Stomach (tissue), 9 donors: Measurements from ENCODE around the gene ELAVL2. TPM values are rescaled to one million over a fixed set of nuclear protein-coding genes. Genes with fewer than 3 reads are reported as not detected.

Source experiments
- DNase-seq, 2 donors: peaks; one replicate each; pipeline versions ENCODE4 v3.0.0 to v3.0.0-alpha.2; 2013 to 2019
- H3K27ac ChIP-seq, 5 donors: fragments of 200-600 bp in 4 of 5; sonication (generic) in 4 of 5; one replicate each; pipeline ENCODE4 v1.5.1; 2013 to 2019; ENCODE audit warnings: mild to moderate bottlenecking in 1 of 5, moderate library complexity in 1 of 5
- H3K27me3 ChIP-seq, 3 donors: fragments of 200-600 bp; sonication (generic); one replicate each; pipeline ENCODE4 v1.5.1; 2017 to 2019; ENCODE audit warnings: mixed run types in 1 of 3
- H3K36me3 ChIP-seq, 4 donors: fragments of 200-600 bp; sonication (generic); 1 replicate in 3 of 4; 2 replicates in 1 of 4; pipeline ENCODE4 v1.5.1; 2016 to 2019
- H3K4me1 ChIP-seq, 4 donors: fragments of 200-600 bp; sonication (generic); one replicate each; pipeline ENCODE4 v1.5.1; 2016 to 2019
- H3K4me3 ChIP-seq, 4 donors: fragments of 200-600 bp; sonication (generic) in 3 of 4; one replicate each; pipeline ENCODE4 v1.5.1; 2016 to 2019; ENCODE audit warnings: mild to moderate bottlenecking in 1 of 4
- H3K9me3 ChIP-seq, 4 donors: fragments of 200-600 bp; sonication (generic); one replicate each; pipeline ENCODE4 v1.5.1; 2016 to 2019
- CTCF ChIP-seq, 7 experiments: fragments of 450-650 bp in 4 of 7; fragments of 200-600 bp in 3 of 7; sonication (generic) in 3 of 7; IDR thresholded peaks; one replicate each; pipeline ENCODE4 v1.5.1; 2016 to 2019; ENCODE audit warnings: antibody characterized with exemption in 7 of 7, control low read depth in 2 of 7, mild to moderate bottlenecking in 1 of 7
- EP300 ChIP-seq: sonication (generic); formaldehyde crosslinking; IDR thresholded peaks from one replicate; pipeline ENCODE4 v1.6.1; 2017; ENCODE audit warnings: antibody characterized with exemption
- POLR2A ChIP-seq, 4 donors: fragments of 450-650 bp; IDR thresholded peaks; one replicate each; pipeline ENCODE4 v1.6.1; 2016; ENCODE audit warnings: antibody characterized with exemption in 4 of 4, control low read depth in 2 of 4, mild to moderate bottlenecking in 1 of 4, moderate library complexity in 1 of 4
- POLR2AphosphoS5 ChIP-seq, 3 donors: sonication (generic); formaldehyde crosslinking; IDR thresholded peaks; one replicate each; pipeline ENCODE4 v1.6.1; 2016; ENCODE audit warnings: antibody characterized with exemption in 3 of 3
- WGBS, 5 donors: extraction: QIAGEN DNeasy Blood & Tissue Kit in 3 of 5; methylation state at CpG; one replicate each; pipeline versions ENCODE4 v1.1.5 to v1.1.7; 2013 to 2018; 5-methylcytosine and 5-hydroxymethylcytosine counted together
- intact Hi-C: fragments of 100-400 bp; cut with DNase I; formaldehyde crosslinking; loops from one replicate; pipeline ENCODE4 v1.15.1; 2023; ENCODE audit warnings: low total_unique reads
- polyA plus RNA-seq, 3 donors: library from polyadenylated mRNA; stranded (reverse); fragments of 200-250 nt; gene quantifications; one replicate each; pipeline ENCODE4 v1.2.3, GENCODE V29; 2013
- total RNA-seq, 5 donors: library from RNA; depleted of rRNA; stranded (reverse); fragments of >200 nt; gene quantifications; one replicate each; pipeline versions ENCODE4 v1.1.0 to v1.2.3, GENCODE V29; 2014 to 2016
- donor health status: healthy with polysubstance abuse.
- donor health status: Bipolar disorder and iron deficiency.
- donor health status: healthy.

Gene ELAVL2
- total and polyA plus RNA-seq, 8 donors, result 0.06 to 1.1 (median 0.18) TPM; not detected in 5

GRCh38 chr9:23717505-23717904, 108.5 kb downstream of the ELAVL2 start:
- TF ChIP-seq POLR2A (IDR thresholded peaks at IDR 0.05), result no peak
- TF ChIP-seq EP300, result no peak
- TF ChIP-seq CTCF (IDR thresholded peaks at IDR 0.05), result no peak
- TF ChIP-seq POLR2AphosphoS5 (IDR thresholded peaks at IDR 0.05), result no peak
- WGBS, 5 donors, result 71 to 83% (median 79%) methylated on average over 2 of the region's 2 CpGs
- Histone ChIP-seq H3K4me1 (no peaks in the 10 kb centered on the region), H3K9me3 (no peaks in the 10 kb centered on the region), H3K27ac (no peak overlapping the region), H3K27me3 (no peaks in the 10 kb centered on the region), H3K36me3 (no peaks in the 10 kb centered on the region), H3K4me3 (no peak overlapping the region)
- intact Hi-C loops, result no loop called here
- DNase-seq, result no peak

- no peak for DNase-seq
- Histone ChIP-seq H3K36me3 (no peaks in the 10 kb centered on the region), H3K4me1 (no peaks in the 10 kb centered on the region), H3K4me3 (no peak overlapping the region), H3K9me3 (no peaks in the 10 kb centered on the region), H3K27ac (no peak overlapping the region), H3K27me3 (no peaks in the 10 kb centered on the region)
- intact Hi-C loops, result no loop called here
- 78 to 95% (median 83%) methylated on average over 3 of the region's 3 CpGs for WGBS, 5 donors
- TF ChIP-seq POLR2A (IDR thresholded peaks at IDR 0.05), result no peak
- TF ChIP-seq POLR2AphosphoS5 (IDR thresholded peaks at IDR 0.05), result no peak
- no peak for TF ChIP-seq EP300
- TF ChIP-seq CTCF (IDR thresholded peaks at IDR 0.05), result no peak
These were observed 118.8 kb downstream of the ELAVL2 start for GRCh38 chr9:23707249-23707648.

- no peak for DNase-seq
- Histone ChIP-seq H3K36me3 (no peaks in the 10 kb centered on the region), H3K27me3 (no peaks in the 10 kb centered on the region), H3K9me3 (no peaks in the 10 kb centered on the region), H3K4me1 (no peaks in the 10 kb centered on the region), H3K27ac (no peak overlapping the region), H3K4me3 (no peak overlapping the region)
- intact Hi-C loops, result no loop called here
- TF ChIP-seq POLR2AphosphoS5 (IDR thresholded peaks at IDR 0.05), result no peak
- TF ChIP-seq EP300, result no peak
- 77 to 85% (median 79%) methylated on average over 3 of the region's 3 CpGs for WGBS, 5 donors
These were observed 123.6 kb downstream of the ELAVL2 start for GRCh38 chr9:23702311-23702922.

- Histone ChIP-seq H3K36me3 (no peaks in the 10 kb centered on the region), H3K27ac (no peak overlapping the region), H3K27me3 (no peaks in the 10 kb centered on the region), H3K4me3 (no peak overlapping the region), H3K4me1 (no peaks in the 10 kb centered on the region), H3K9me3 (no peaks in the 10 kb centered on the region)
- WGBS, 5 donors, result 87 to 96% (median 93%) methylated on average over 6 of the region's 6 CpGs
- no peak for TF ChIP-seq CTCF (IDR thresholded peaks at IDR 0.05)
- no peak for TF ChIP-seq EP300
- TF ChIP-seq POLR2AphosphoS5 (IDR thresholded peaks at IDR 0.05), result no peak
- TF ChIP-seq POLR2A (IDR thresholded peaks at IDR 0.05), result no peak
- intact Hi-C loops, result no loop called here
- no peak for DNase-seq
These were observed 124.7 kb downstream of the ELAVL2 start for GRCh38 chr9:23701291-23701690.

- intact Hi-C loops, result no loop called here
- TF ChIP-seq EP300 (no peak), POLR2A (IDR thresholded peaks at IDR 0.05) (no peak), CTCF (IDR thresholded peaks at IDR 0.05) (no peak), POLR2AphosphoS5 (IDR thresholded peaks at IDR 0.05) (no peak)
- H3K4me1 ChIP-seq, result no peaks in the 10 kb centered on the region
- H3K9me3 ChIP-seq, result no peaks in the 10 kb centered on the region
- no peak for DNase-seq
- WGBS, 5 donors, result 33 to 60% (median 49%) methylated on average over 2 of the region's 2 CpGs
- no peaks in the 10 kb centered on the region for H3K27me3 ChIP-seq
- no peaks in the 10 kb centered on the region for H3K36me3 ChIP-seq
- H3K4me3 ChIP-seq, result no peak overlapping the region
- no peak overlapping the region for H3K27ac ChIP-seq
These were observed 125.7 kb downstream of the ELAVL2 start for GRCh38 chr9:23700359-23700758.
